ENCODE results near the gene ETNK2.

Gene ETNK2

DNA sequence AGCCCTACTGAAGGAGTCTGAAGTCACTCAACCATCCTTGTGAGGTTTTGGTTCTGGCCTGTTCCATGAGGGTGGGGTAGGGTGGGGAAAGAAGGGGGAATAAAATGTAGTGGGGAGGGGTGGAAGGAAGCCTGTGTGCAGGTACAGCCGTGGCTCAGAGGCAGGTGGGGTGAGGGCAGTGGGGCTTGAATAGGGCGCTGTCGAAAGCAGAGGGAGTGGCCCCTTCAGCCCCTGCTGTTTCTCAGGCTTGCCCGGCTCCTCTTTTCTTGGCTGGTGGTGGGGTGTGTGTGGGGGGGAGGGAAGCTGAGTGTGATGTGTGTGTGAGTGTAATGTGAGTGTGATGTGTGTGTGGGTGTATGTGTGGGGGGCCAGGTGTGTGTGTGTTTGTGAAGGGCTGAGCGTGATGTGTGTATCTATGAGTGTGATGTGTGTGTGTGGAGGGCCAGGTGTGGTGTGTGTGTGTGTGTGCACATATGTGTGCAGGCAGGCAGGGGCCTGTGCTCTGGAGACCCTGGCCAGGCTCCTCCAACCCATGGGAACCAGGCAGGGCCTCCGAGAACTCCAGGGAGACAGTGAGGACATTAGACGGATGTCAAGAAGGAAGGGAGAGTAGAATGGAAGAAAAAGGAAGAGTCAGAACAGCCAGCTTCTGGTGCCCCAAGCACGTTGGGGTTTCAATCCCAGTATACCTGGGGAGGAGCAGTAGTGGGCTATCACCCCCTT, 69.9 kb downstream of the ETNK2 start:
- in situ Hi-C loops (cut with HindIII; ENCODE audit: low pct_ligation_motif_present, low sequenced_read_pairs), result no loop called here
- Histone ChIP-seq H3K27me3 (replicated peaks) (no peaks in the 10 kb centered on the region), H3K27ac (no peak overlapping the region), H3K36me3 (replicated peaks) (no peaks in the 10 kb centered on the region), H3K4me3 (ENCODE audit: low read depth, low read length) (no peak overlapping the region)
- DNase-seq, result no peak
- TF ChIP-seq, protein P1, sequence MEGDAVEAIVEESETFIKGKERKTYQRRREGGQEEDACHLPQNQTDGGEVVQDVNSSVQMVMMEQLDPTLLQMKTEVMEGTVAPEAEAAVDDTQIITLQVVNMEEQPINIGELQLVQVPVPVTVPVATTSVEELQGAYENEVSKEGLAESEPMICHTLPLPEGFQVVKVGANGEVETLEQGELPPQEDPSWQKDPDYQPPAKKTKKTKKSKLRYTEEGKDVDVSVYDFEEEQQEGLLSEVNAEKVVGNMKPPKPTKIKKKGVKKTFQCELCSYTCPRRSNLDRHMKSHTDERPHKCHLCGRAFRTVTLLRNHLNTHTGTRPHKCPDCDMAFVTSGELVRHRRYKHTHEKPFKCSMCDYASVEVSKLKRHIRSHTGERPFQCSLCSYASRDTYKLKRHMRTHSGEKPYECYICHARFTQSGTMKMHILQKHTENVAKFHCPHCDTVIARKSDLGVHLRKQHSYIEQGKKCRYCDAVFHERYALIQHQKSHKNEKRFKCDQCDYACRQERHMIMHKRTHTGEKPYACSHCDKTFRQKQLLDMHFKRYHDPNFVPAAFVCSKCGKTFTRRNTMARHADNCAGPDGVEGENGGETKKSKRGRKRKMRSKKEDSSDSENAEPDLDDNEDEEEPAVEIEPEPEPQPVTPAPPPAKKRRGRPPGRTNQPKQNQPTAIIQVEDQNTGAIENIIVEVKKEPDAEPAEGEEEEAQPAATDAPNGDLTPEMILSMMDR (IDR thresholded peaks at IDR 0.05; ENCODE audit: low read depth, low read length, missing control alignments), result no peak

DNA sequence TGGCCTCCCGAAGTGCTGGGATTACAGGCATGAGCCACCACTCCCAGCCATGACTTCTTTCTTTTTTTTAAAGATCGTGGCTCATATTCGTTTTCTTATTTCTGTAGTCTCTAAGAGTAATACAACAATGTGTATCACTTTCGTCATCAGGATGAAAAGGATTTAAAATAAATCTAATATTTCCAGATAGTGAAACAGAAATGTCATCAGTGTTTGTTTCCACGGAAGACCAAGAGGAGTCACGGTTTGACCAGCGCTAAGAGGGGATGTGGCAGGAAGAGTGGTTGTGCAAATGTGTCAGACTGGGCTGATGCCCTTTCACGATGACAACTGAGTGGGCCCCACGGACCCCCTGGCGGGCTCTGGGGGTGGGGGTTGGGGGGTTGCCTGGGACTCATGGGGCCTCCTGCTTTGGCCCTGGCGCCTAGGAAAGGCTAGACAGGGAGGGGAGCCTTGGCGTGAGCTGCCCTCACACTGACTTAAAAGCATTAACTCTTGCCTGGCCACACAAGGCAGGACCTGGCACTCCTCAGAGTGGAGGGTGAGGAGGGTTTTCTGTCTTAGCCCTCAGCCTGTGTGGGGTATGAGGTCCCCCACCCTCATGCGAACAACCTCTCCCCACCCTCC, 70.6 kb downstream of the ETNK2 start:
- no peak for DNase-seq
- Histone ChIP-seq H3K27ac (no peak overlapping the region), H3K27me3 (replicated peaks) (no peaks in the 10 kb centered on the region), H3K36me3 (replicated peaks) (no peaks in the 10 kb centered on the region), H3K4me3 (ENCODE audit: low read depth, low read length) (no peak overlapping the region)
- in situ Hi-C loops (cut with HindIII; ENCODE audit: low pct_ligation_motif_present, low sequenced_read_pairs), result no loop called here
- TF ChIP-seq, protein P1 (IDR thresholded peaks at IDR 0.05; ENCODE audit: low read depth, low read length, missing control alignments), result no peak
